Fibroblast of the aortic adventitia (primary cell): ENCODE results near the gene MS4A2. TPM values are rescaled to one million over a fixed set of nuclear protein-coding genes. Genes with fewer than 3 reads are reported as not detected.
"Not testable (repeated sequence)": the region's sequence is repeated elsewhere in the genome, so short reads cannot be mapped to it uniquely, and the experiment has no call there.

Experiments
- DNase-seq: peaks from one replicate; pipeline ENCODE4 v3.0.0-alpha.2; 2010; ENCODE audit warnings: low read depth
- H3K4me3 ChIP-seq: 2 replicates; pipeline ENCODE4 v1.5.1; 2011; ENCODE audit warnings: low read depth, mild to moderate bottlenecking, control low read depth, low read length, moderate library complexity
- CTCF ChIP-seq: IDR thresholded peaks from 2 replicates; pipeline ENCODE4 v1.5.1; 2011; ENCODE audit warnings: mild to moderate bottlenecking, low read length, control low read depth, inconsistent platforms; ENCODE audit not compliant: insufficient read depth
- total RNA-seq: library from RNA; depleted of rRNA; stranded (reverse); fragments of >200 nt; gene quantifications from 2 replicates; pipeline ENCODE4 v1.2.3, GENCODE V29; 2012; ENCODE audit warnings: low replicate concordance

The MS4A2 gene
- total RNA-seq, 1 donor, result not detected

GRCh38 chr11:60108631-60109030, 20.2 kb downstream of the MS4A2 start:
- DNase-seq, H3K4me3 ChIP-seq: not testable (repeated sequence)

GRCh38 chr11:60111793-60112192, 23.3 kb downstream of the MS4A2 start:
- DNase-seq, result no peak
- no peak overlapping the region for H3K4me3 ChIP-seq
- TF ChIP-seq CTCF, result no peak

- no peak for DNase-seq
- no peak overlapping the region for H3K4me3 ChIP-seq
- TF ChIP-seq CTCF, result no peak
These were observed 28.7 kb downstream of the MS4A2 start for GRCh38 chr11:60116996-60117790.

- no peak overlapping the region for H3K4me3 ChIP-seq
- TF ChIP-seq CTCF, result no peak
- no peak for DNase-seq
These were observed 29.9 kb downstream of the MS4A2 start for GRCh38 chr11:60118338-60118737.

- no peak for TF ChIP-seq CTCF
- DNase-seq, result no peak
- H3K4me3 ChIP-seq, result no peak overlapping the region
These were observed 31.2 kb downstream of the MS4A2 start for GRCh38 chr11:60119710-60120109.

- DNase-seq, result no peak
- TF ChIP-seq CTCF, result no peak
- no peak overlapping the region for H3K4me3 ChIP-seq
These were observed 32.8 kb downstream of the MS4A2 start for GRCh38 chr11:60121264-60121663.

GRCh38 chr11:60122414-60123036, 34.1 kb downstream of the MS4A2 start:
- no peak for TF ChIP-seq CTCF
- no peak for DNase-seq
- no peak overlapping the region for H3K4me3 ChIP-seq
